Neural cell (in vitro differentiated cells): Measurements from ENCODE around the gene RXFP3. TPM values are rescaled to one million over a fixed set of nuclear protein-coding genes. Genes with fewer than 3 reads are reported as not detected.

Source experiments
- H2AFZ ChIP-seq: fragments of 200-600, 300-800 bp; sonication (generic), shearing (Covaris generic); 2 replicates; pipeline ENCODE4 v1.6.0; 2014; ENCODE audit warnings: low read depth, mild to moderate bottlenecking, antibody characterized with exemption, low read length, moderate library complexity
- H3F3A ChIP-seq: fragments of 200-600 bp; shearing (Covaris generic); 2 replicates; pipeline ENCODE4 v1.6.1; 2016; ENCODE audit warnings: mild to moderate bottlenecking, moderate library complexity, mixed read lengths, antibody characterized with exemption, low read length; ENCODE audit not compliant: insufficient read depth, poor library complexity, severe bottlenecking
- H3K27ac ChIP-seq: fragments of 200-600, 300-800 bp; sonication (generic), shearing (Covaris generic); 2 replicates; pipeline ENCODE4 v1.5.1; 2014; ENCODE audit warnings: mild to moderate bottlenecking, low read length, moderate library complexity
- H3K27me3 ChIP-seq: fragments of 300-800, 200-600 bp; sonication (generic), shearing (Covaris generic); 2 replicates; pipeline ENCODE4 v1.6.0; 2014; ENCODE audit warnings: mild to moderate bottlenecking, low read depth, low read length, moderate library complexity; ENCODE audit not compliant: insufficient read depth
- H3K36me3 ChIP-seq: fragments of 300-800, 200-600 bp; sonication (generic), shearing (Covaris generic); 2 replicates; pipeline ENCODE4 v1.5.1; 2014; ENCODE audit warnings: mild to moderate bottlenecking, antibody characterized with exemption, low read length, moderate library complexity; ENCODE audit not compliant: insufficient read depth
- H3K4me2 ChIP-seq: fragments of 300-800, 200-600 bp; sonication (generic), shearing (Covaris generic); 2 replicates; pipeline ENCODE4 v1.6.0; 2014; ENCODE audit warnings: mild to moderate bottlenecking, low read length
- H3K4me3 ChIP-seq: fragments of 300-800, 200-600 bp; sonication (generic), shearing (Covaris generic); 2 replicates; pipeline ENCODE4 v1.5.1; 2014; ENCODE audit warnings: mild to moderate bottlenecking, low read length, moderate library complexity
- H3K79me2 ChIP-seq: fragments of 200-600 bp; shearing (Covaris generic); replicated peaks from 2 replicates; pipeline ENCODE4 v1.6.0; 2014; ENCODE audit warnings: mild to moderate bottlenecking, low read length, moderate library complexity; ENCODE audit not compliant: insufficient read depth
- H3K9ac ChIP-seq: fragments of 300-800, 200-600 bp; sonication (generic), shearing (Covaris generic); 2 replicates; pipeline ENCODE4 v1.6.1; 2016; ENCODE audit warnings: mild to moderate bottlenecking, low read length, mixed read lengths
- H3K9me2 ChIP-seq: fragments of 200-600 bp; shearing (Covaris generic); 2 replicates; pipeline ENCODE4 v1.6.1; 2016; ENCODE audit warnings: mild to moderate bottlenecking, low read length, mixed read lengths; ENCODE audit not compliant: insufficient read depth
- H3K9me3 ChIP-seq: fragments of 200-600, 300-800 bp; sonication (generic), shearing (Covaris generic); 2 replicates; pipeline ENCODE4 v1.6.1; 2016; ENCODE audit warnings: mild to moderate bottlenecking, mixed run types, low read length, moderate library complexity, mixed read lengths
- H4K20me1 ChIP-seq: fragments of 200-600 bp; shearing (Covaris generic); 2 replicates; pipeline ENCODE4 v1.6.1; 2016; ENCODE audit warnings: mild to moderate bottlenecking, mixed run types; ENCODE audit not compliant: insufficient read depth
- EP300 ChIP-seq: fragments of 450-650 bp; conservative IDR thresholded peaks from 2 replicates; pipeline ENCODE4 v1.6.1; 2014; ENCODE audit warnings: antibody characterized with exemption, mild to moderate bottlenecking, moderate library complexity; ENCODE audit not compliant: poor library complexity, severe bottlenecking
- EZH2 ChIP-seq: fragments of 200-600, 300-800 bp; shearing (Covaris generic), sonication (generic); IDR thresholded peaks from 2 replicates; pipeline ENCODE4 v1.6.1; 2014; ENCODE audit warnings: antibody characterized with exemption, low read length, borderline replicate concordance, mild to moderate bottlenecking; ENCODE audit not compliant: insufficient read depth, poor library complexity, severe bottlenecking
- MXI1 ChIP-seq: fragments of 450-650 bp; conservative IDR thresholded peaks from 2 replicates; pipeline ENCODE4 v1.6.1; 2014; ENCODE audit warnings: antibody characterized with exemption, mild to moderate bottlenecking; ENCODE audit not compliant: poor library complexity, severe bottlenecking
- POLR2AphosphoS5 ChIP-seq: IDR thresholded peaks from 2 replicates; pipeline ENCODE4 v1.6.1; 2012
- RAD21 ChIP-seq: fragments of 450-650 bp; conservative IDR thresholded peaks from 2 replicates; pipeline ENCODE4 v1.6.1; 2014; ENCODE audit warnings: antibody characterized with exemption, mild to moderate bottlenecking, moderate library complexity
- SMC3 ChIP-seq: fragments of 450-650 bp; conservative IDR thresholded peaks from 2 replicates; pipeline ENCODE4 v1.6.1; 2014; ENCODE audit warnings: antibody characterized with exemption, mild to moderate bottlenecking, moderate library complexity; ENCODE audit not compliant: poor library complexity
- TAF1 ChIP-seq: IDR thresholded peaks from 2 replicates; pipeline ENCODE4 v1.6.1; 2012; ENCODE audit warnings: low read depth
- polyA plus RNA-seq: library from polyadenylated mRNA; depleted of rRNA; stranded (reverse); fragments of >200 nt; gene quantifications from 2 replicates; pipeline ENCODE4 v1.2.3, GENCODE V29; 2014
- TF ChIP-seq, protein P1 (sequence below): IDR thresholded peaks from 2 replicates; pipeline ENCODE4 v1.6.1; 2012; ENCODE audit warnings: borderline replicate concordance
- TF ChIP-seq, protein P2 (sequence below): fragments of 450-650 bp; IDR thresholded peaks from 2 replicates; pipeline ENCODE4 v1.5.1; 2014; ENCODE audit warnings: antibody characterized with exemption, mild to moderate bottlenecking, moderate library complexity; ENCODE audit not compliant: poor library complexity, severe bottlenecking

The RXFP3 gene
- polyA plus RNA-seq, 1 donor from 2014 or later = not detected

DNA sequence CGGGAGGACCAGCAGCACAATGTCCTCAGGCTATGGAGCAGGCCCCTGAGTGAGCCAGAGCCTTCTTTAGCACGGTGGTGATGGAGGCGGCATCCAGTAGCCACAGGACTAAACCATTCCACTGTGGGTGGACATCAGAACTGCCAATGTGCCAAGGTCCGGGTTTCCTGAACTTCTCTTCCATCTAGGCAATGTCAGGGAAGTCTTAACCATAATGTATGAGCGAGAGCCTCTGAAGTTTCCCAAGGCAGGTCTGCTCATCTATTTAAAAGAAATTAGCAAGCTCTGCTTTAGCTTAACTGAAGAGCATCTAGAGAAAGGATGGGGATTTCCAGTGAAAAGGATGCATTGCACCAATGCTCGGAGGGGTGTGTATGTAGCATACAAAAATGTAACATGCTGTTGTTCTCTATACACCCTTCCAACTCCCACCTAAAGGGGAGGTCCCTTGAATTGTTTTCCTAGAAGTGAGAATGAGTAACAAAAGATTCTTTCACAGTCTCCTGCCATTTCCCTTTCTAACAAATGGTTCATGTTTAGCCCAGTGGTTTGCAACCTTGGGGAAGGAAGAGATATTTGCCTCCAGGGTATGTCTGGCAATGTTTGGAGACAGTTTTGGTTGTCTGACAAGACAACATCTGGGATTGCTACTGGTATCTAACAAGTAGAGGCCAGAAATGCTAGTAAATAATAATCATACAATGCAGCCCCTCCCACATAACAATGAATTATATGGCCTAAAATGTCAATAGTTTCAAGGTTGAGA lies 6.1 kb upstream of the RXFP3 start:
- Histone ChIP-seq H3K9me2 (no peaks in the 10 kb centered on the region), H3K79me2 (no peaks in the 10 kb centered on the region), H4K20me1 (no peaks in the 10 kb centered on the region), H3K9me3 (no peaks in the 10 kb centered on the region), H3K27ac (no peak overlapping the region), H3K9ac (no peak overlapping the region), H3K4me3 (no peak overlapping the region), H3F3A (no peaks in the 10 kb centered on the region), H3K4me2 (no peak overlapping the region), H2AFZ (no peak overlapping the region), H3K27me3 (peaks cover 2% of the 10 kb centered on the region), H3K36me3 (no peaks in the 10 kb centered on the region)
- no peak for TF ChIP-seq MXI1
- TF ChIP-seq, protein P1, sequence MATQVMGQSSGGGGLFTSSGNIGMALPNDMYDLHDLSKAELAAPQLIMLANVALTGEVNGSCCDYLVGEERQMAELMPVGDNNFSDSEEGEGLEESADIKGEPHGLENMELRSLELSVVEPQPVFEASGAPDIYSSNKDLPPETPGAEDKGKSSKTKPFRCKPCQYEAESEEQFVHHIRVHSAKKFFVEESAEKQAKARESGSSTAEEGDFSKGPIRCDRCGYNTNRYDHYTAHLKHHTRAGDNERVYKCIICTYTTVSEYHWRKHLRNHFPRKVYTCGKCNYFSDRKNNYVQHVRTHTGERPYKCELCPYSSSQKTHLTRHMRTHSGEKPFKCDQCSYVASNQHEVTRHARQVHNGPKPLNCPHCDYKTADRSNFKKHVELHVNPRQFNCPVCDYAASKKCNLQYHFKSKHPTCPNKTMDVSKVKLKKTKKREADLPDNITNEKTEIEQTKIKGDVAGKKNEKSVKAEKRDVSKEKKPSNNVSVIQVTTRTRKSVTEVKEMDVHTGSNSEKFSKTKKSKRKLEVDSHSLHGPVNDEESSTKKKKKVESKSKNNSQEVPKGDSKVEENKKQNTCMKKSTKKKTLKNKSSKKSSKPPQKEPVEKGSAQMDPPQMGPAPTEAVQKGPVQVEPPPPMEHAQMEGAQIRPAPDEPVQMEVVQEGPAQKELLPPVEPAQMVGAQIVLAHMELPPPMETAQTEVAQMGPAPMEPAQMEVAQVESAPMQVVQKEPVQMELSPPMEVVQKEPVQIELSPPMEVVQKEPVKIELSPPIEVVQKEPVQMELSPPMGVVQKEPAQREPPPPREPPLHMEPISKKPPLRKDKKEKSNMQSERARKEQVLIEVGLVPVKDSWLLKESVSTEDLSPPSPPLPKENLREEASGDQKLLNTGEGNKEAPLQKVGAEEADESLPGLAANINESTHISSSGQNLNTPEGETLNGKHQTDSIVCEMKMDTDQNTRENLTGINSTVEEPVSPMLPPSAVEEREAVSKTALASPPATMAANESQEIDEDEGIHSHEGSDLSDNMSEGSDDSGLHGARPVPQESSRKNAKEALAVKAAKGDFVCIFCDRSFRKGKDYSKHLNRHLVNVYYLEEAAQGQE = no peak
- no peak for TF ChIP-seq TAF1
- TF ChIP-seq EP300 = no peak
- no peak for TF ChIP-seq RAD21
- TF ChIP-seq SMC3 = no peak
- TF ChIP-seq POLR2AphosphoS5 = no peak
- TF ChIP-seq, protein P2, sequence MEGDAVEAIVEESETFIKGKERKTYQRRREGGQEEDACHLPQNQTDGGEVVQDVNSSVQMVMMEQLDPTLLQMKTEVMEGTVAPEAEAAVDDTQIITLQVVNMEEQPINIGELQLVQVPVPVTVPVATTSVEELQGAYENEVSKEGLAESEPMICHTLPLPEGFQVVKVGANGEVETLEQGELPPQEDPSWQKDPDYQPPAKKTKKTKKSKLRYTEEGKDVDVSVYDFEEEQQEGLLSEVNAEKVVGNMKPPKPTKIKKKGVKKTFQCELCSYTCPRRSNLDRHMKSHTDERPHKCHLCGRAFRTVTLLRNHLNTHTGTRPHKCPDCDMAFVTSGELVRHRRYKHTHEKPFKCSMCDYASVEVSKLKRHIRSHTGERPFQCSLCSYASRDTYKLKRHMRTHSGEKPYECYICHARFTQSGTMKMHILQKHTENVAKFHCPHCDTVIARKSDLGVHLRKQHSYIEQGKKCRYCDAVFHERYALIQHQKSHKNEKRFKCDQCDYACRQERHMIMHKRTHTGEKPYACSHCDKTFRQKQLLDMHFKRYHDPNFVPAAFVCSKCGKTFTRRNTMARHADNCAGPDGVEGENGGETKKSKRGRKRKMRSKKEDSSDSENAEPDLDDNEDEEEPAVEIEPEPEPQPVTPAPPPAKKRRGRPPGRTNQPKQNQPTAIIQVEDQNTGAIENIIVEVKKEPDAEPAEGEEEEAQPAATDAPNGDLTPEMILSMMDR = no peak
- TF ChIP-seq EZH2 = no peak

DNA sequence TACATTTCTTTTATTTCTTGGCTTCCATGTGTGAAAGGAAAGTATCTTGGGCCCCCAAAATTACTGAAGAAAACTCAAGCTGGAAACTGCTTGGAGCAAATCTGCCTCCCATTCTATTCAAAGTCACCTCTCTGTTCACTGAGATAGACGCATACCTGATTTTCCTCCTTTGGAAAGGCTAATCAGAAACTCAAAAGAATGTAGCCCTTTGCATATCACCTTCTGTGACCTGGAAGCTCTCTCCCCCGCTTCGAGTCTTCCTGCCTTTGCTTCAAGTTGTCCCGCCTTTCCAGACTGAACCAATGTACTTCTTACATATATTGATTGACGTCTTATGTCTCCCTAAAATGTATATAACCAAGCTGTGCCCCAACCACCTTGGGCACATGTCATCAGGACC lies 5.0 kb upstream of the RXFP3 start:
- no peak overlapping the region for H3K27ac ChIP-seq
- H2AFZ ChIP-seq = no peak overlapping the region
- H3K4me3 ChIP-seq = no peak overlapping the region
- peaks cover 13% of the 10 kb centered on the region for H3K27me3 ChIP-seq
- H4K20me1 ChIP-seq = no peaks in the 10 kb centered on the region
- no peak overlapping the region for H3K9ac ChIP-seq
- no peaks in the 10 kb centered on the region for H3K36me3 ChIP-seq
- H3K4me2 ChIP-seq = no peak overlapping the region
- no peaks in the 10 kb centered on the region for H3K9me2 ChIP-seq
- no peaks in the 10 kb centered on the region for H3K9me3 ChIP-seq
- H3K79me2 ChIP-seq = no peaks in the 10 kb centered on the region
- TF ChIP-seq, protein P2 = no peak
- TF ChIP-seq, protein P1 = no peak
- TF ChIP-seq POLR2AphosphoS5 (no peak), EP300 (no peak), SMC3 (no peak), RAD21 (no peak), MXI1 (no peak), TAF1 (no peak)
- no peaks in the 10 kb centered on the region for H3F3A ChIP-seq
